K562 (cell line): ENCODE measurements around the gene HPN. TPM values are rescaled to one million over a fixed set of nuclear protein-coding genes. Genes with fewer than 3 reads are reported as not detected.

ENCODE experiments used
- CREM ChIP-seq: IDR thresholded peaks from 2 replicates; pipeline ENCODE4 v1.6.1; 2014; ENCODE audit warnings: antibody characterized with exemption, low read depth
- NFXL1 ChIP-seq: fragments of 450-650 bp; formaldehyde crosslinking; IDR thresholded peaks from 2 replicates; pipeline ENCODE4 v1.4.0; 2021; ENCODE audit warnings: mild to moderate bottlenecking
- NRF1 ChIP-seq, 2 experiments: fragments of 450-650 bp; IDR thresholded peaks in 1 of 2; conservative IDR thresholded peaks in 1 of 2; 2 replicates each; pipeline ENCODE4 v1.6.1; 2014; ENCODE audit warnings: mild to moderate bottlenecking in 2 of 2
- SAFB2 ChIP-seq: fragments of 200-400 bp; formaldehyde crosslinking; IDR thresholded peaks from 2 replicates; pipeline ENCODE4 v1.6.1; 2018; ENCODE audit warnings: borderline replicate concordance, low read length, low read depth, moderate library complexity; ENCODE audit not compliant: severe bottlenecking
- ZFP30 ChIP-seq: fragments of 250-450 bp; sonication (Bioruptor Pico); IDR thresholded peaks from 2 replicates; pipeline ENCODE4 v1.8.0; 2022; ENCODE audit warnings: moderate library complexity, mild to moderate bottlenecking, inconsistent platforms, borderline replicate concordance
- polyA plus RNA-seq, 8 experiments: library from polyadenylated mRNA; depleted of rRNA in 4 of 8; stranded (reverse) in 5 of 8; unstranded in 3 of 8; fragments of >200 nt; fragmentation: Nextera tagmentation in 2 of 8; fragmentation: Illumina TruSeq in 1 of 8; extraction: Ambion mirVana in 2 of 8; extraction: Trizol in 1 of 8; gene quantifications; 2 replicates each; pipeline versions ENCODE4 v1.2.1 to v1.2.3, GENCODE V29; 2011 to 2014; ENCODE audit warnings: inconsistent platforms in 1 of 8, missing spikeins in 1 of 8
- total RNA-seq, 7 experiments: library from RNA; depleted of rRNA in 6 of 7; stranded (reverse); fragments of >200 nt in 6 of 7; fragmentation: Illumina TruSeq in 2 of 7; extraction: Trizol in 2 of 7; gene quantifications; 2 replicates each; pipeline versions ENCODE4 v1.2.1 to v1.2.3, GENCODE V29; 2011 to 2021; ENCODE audit warnings: low replicate concordance in 1 of 7
- TF ChIP-seq, protein P1 (sequence below), 2 experiments: IDR thresholded peaks; 2 replicates each; pipeline ENCODE4 v1.6.1; 2012; ENCODE audit warnings: improper control_type of control experiment in 2 of 2, low read depth in 2 of 2, low read length in 2 of 2, borderline replicate concordance in 1 of 2
- TF ChIP-seq, protein P2 (sequence below), 2 experiments: fragments of 450-650 bp; conservative IDR thresholded peaks; 2 replicates each; pipeline ENCODE4 v1.6.1; 2017; ENCODE audit warnings: mild to moderate bottlenecking in 2 of 2, moderate library complexity in 2 of 2
- TF ChIP-seq, protein P3 (sequence below): fragments of 200-800 bp; sonication (Bioruptor generic); IDR thresholded peaks from 2 replicates; pipeline ENCODE4 v1.6.1; 2016; ENCODE audit warnings: missing genetic modification characterization, missing compliant biosample characterization
- TF ChIP-seq, protein P4 (sequence below), 2 experiments: fragments of 450-650 bp; IDR thresholded peaks; 2 replicates each; pipeline ENCODE4 v1.6.1; 2018; ENCODE audit warnings: mild to moderate bottlenecking in 2 of 2, low read depth in 1 of 2; ENCODE audit not compliant: partially characterized antibody in 2 of 2

HPN gene
- total and polyA plus RNA-seq, 9 of the 15 experiments (the other 6 are each of a cell fraction or from before 2014, with no cell fraction given) = 0.10 to 0.20 TPM; not detected in 7

DNA sequence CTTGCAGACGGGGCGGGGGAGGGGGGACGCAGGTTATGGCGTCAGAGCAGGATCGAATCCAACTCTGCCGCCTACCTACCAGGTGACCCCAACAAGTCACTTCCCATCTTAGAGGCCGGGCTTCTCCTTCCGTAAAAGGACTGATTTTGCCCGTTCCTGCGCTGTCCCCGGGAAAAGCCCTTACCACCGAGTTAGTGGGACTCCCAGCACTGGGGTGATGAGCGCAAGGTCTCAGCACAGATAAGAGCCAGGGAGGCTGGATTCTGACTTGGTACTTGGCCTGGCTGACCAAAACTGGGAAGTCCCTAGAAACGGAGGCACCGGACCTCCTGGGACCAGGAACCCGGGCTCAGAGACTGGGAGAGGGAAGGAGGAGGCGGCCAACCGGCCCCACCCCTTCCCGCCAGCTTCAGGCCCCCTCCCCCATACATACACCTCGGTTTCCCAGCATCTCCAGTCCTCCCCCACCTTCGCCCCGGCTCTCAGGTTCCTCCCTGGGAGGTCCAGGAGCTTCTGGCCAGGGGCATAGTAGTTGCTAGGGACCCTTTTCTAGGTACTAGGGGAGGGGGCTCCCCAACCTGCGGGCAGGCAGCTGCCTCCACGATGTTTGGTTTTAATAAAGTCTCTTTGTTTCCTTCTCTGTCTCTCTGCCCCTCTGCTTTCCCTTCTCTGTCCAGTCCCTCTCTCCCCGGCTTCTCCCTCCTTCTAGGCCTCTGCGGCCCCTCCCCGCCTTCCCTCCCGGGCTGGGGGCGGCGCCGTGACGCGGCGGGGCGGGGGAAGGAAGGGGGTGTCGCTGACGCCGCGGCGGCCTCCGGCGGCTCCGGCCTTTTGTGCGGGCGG, 41.8 kb upstream of the HPN start, which contains the start of gene GRAMD1A (continued):
- TF ChIP-seq, protein P1, sequence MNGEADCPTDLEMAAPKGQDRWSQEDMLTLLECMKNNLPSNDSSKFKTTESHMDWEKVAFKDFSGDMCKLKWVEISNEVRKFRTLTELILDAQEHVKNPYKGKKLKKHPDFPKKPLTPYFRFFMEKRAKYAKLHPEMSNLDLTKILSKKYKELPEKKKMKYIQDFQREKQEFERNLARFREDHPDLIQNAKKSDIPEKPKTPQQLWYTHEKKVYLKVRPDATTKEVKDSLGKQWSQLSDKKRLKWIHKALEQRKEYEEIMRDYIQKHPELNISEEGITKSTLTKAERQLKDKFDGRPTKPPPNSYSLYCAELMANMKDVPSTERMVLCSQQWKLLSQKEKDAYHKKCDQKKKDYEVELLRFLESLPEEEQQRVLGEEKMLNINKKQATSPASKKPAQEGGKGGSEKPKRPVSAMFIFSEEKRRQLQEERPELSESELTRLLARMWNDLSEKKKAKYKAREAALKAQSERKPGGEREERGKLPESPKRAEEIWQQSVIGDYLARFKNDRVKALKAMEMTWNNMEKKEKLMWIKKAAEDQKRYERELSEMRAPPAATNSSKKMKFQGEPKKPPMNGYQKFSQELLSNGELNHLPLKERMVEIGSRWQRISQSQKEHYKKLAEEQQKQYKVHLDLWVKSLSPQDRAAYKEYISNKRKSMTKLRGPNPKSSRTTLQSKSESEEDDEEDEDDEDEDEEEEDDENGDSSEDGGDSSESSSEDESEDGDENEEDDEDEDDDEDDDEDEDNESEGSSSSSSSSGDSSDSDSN (IDR thresholded peaks at IDR 0.05; ENCODE audit: borderline replicate concordance in 1 of 2, low read depth in 2 of 2, low read length in 2 of 2) = 0 out of 4 replicates have a peak, but pooled peaks of 1 of the 2 experiments have one; percentile 68
- TF ChIP-seq NFXL1 = no peak
- TF ChIP-seq NRF1 (conservative IDR thresholded peaks at IDR 0.05 in 1 of 2, IDR thresholded peaks at IDR 0.05 in 1 of 2) = peak in 1 of 2 experiments; percentile 28; a peak in 1 of 4 replicates
- TF ChIP-seq, protein P2, sequence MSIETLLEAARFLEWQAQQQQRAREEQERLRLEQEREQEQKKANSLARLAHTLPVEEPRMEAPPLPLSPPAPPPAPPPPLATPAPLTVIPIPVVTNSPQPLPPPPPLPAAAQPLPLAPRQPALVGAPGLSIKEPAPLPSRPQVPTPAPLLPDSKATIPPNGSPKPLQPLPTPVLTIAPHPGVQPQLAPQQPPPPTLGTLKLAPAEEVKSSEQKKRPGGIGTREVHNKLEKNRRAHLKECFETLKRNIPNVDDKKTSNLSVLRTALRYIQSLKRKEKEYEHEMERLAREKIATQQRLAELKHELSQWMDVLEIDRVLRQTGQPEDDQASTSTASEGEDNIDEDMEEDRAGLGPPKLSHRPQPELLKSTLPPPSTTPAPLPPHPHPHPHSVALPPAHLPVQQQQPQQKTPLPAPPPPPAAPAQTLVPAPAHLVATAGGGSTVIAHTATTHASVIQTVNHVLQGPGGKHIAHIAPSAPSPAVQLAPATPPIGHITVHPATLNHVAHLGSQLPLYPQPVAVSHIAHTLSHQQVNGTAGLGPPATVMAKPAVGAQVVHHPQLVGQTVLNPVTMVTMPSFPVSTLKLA (conservative IDR thresholded peaks at IDR 0.05) = 0 out of 4 replicates have a peak, but pooled peaks of 1 of the 2 experiments have one; percentile 27
- TF ChIP-seq SAFB2 = no peak
- TF ChIP-seq, protein P3, sequence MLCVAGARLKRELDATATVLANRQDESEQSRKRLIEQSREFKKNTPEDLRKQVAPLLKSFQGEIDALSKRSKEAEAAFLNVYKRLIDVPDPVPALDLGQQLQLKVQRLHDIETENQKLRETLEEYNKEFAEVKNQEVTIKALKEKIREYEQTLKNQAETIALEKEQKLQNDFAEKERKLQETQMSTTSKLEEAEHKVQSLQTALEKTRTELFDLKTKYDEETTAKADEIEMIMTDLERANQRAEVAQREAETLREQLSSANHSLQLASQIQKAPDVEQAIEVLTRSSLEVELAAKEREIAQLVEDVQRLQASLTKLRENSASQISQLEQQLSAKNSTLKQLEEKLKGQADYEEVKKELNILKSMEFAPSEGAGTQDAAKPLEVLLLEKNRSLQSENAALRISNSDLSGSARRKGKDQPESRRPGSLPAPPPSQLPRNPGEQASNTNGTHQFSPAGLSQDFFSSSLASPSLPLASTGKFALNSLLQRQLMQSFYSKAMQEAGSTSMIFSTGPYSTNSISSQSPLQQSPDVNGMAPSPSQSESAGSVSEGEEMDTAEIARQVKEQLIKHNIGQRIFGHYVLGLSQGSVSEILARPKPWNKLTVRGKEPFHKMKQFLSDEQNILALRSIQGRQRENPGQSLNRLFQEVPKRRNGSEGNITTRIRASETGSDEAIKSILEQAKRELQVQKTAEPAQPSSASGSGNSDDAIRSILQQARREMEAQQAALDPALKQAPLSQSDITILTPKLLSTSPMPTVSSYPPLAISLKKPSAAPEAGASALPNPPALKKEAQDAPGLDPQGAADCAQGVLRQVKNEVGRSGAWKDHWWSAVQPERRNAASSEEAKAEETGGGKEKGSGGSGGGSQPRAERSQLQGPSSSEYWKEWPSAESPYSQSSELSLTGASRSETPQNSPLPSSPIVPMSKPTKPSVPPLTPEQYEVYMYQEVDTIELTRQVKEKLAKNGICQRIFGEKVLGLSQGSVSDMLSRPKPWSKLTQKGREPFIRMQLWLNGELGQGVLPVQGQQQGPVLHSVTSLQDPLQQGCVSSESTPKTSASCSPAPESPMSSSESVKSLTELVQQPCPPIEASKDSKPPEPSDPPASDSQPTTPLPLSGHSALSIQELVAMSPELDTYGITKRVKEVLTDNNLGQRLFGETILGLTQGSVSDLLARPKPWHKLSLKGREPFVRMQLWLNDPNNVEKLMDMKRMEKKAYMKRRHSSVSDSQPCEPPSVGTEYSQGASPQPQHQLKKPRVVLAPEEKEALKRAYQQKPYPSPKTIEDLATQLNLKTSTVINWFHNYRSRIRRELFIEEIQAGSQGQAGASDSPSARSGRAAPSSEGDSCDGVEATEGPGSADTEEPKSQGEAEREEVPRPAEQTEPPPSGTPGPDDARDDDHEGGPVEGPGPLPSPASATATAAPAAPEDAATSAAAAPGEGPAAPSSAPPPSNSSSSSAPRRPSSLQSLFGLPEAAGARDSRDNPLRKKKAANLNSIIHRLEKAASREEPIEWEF (CRISPR knock-in tag) = no peak
- TF ChIP-seq, protein P4, sequence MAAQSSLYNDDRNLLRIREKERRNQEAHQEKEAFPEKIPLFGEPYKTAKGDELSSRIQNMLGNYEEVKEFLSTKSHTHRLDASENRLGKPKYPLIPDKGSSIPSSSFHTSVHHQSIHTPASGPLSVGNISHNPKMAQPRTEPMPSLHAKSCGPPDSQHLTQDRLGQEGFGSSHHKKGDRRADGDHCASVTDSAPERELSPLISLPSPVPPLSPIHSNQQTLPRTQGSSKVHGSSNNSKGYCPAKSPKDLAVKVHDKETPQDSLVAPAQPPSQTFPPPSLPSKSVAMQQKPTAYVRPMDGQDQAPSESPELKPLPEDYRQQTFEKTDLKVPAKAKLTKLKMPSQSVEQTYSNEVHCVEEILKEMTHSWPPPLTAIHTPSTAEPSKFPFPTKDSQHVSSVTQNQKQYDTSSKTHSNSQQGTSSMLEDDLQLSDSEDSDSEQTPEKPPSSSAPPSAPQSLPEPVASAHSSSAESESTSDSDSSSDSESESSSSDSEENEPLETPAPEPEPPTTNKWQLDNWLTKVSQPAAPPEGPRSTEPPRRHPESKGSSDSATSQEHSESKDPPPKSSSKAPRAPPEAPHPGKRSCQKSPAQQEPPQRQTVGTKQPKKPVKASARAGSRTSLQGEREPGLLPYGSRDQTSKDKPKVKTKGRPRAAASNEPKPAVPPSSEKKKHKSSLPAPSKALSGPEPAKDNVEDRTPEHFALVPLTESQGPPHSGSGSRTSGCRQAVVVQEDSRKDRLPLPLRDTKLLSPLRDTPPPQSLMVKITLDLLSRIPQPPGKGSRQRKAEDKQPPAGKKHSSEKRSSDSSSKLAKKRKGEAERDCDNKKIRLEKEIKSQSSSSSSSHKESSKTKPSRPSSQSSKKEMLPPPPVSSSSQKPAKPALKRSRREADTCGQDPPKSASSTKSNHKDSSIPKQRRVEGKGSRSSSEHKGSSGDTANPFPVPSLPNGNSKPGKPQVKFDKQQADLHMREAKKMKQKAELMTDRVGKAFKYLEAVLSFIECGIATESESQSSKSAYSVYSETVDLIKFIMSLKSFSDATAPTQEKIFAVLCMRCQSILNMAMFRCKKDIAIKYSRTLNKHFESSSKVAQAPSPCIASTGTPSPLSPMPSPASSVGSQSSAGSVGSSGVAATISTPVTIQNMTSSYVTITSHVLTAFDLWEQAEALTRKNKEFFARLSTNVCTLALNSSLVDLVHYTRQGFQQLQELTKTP (IDR thresholded peaks at IDR 0.05; ENCODE audit: low read depth in 1 of 2, partially characterized antibody in 2 of 2) = no peak
- peak; percentile 86 for TF ChIP-seq CREM
- no peak for TF ChIP-seq ZFP30
